Astrocyte (in vitro differentiated cells and primary cell): Measurements from ENCODE around the gene SYT7. TPM values are rescaled to one million over a fixed set of nuclear protein-coding genes. Genes with fewer than 3 reads are reported as not detected.

ENCODE experiments used
- DNase-seq: peaks from one replicate; pipeline ENCODE4 v3.0.0-alpha.2; 2010; ENCODE audit warnings: low read depth
- FAIRE-seq: peaks from 2 replicates; lab custom pipeline; 2011; peaks lifted over from hg19 to GRCh38; lab: Jason Lieb, UNC
- H2AFZ ChIP-seq: 2 replicates; pipeline ENCODE4 v1.6.0; 2012; ENCODE audit warnings: low read depth, low read length, inconsistent platforms
- H3K27ac ChIP-seq: 2 replicates; pipeline ENCODE4 v1.5.1; 2011; ENCODE audit warnings: low read depth, low read length, inconsistent platforms
- H3K27me3 ChIP-seq: 2 replicates; pipeline ENCODE4 v1.6.0; 2011; ENCODE audit warnings: low read length, inconsistent platforms; ENCODE audit not compliant: insufficient read depth
- H3K36me3 ChIP-seq: 2 replicates; pipeline ENCODE4 v1.5.1; 2011; ENCODE audit warnings: low read length, inconsistent platforms; ENCODE audit not compliant: insufficient read depth
- H3K4me1 ChIP-seq: 2 replicates; pipeline ENCODE4 v1.5.1; 2011; ENCODE audit warnings: low read length, inconsistent platforms; ENCODE audit not compliant: insufficient read depth
- H3K4me2 ChIP-seq: 2 replicates; pipeline ENCODE4 v1.6.0; 2012; ENCODE audit warnings: low read length, inconsistent platforms
- H3K4me3 ChIP-seq: 2 replicates; pipeline ENCODE4 v1.5.1; 2011; ENCODE audit warnings: low read depth, mild to moderate bottlenecking, low read length, inconsistent platforms; ENCODE audit not compliant: insufficient read depth
- H3K79me2 ChIP-seq: 2 replicates; pipeline ENCODE4 v1.6.0; 2012; ENCODE audit warnings: mild to moderate bottlenecking, low read length, inconsistent platforms; ENCODE audit not compliant: insufficient read depth
- H3K9ac ChIP-seq: 2 replicates; pipeline ENCODE4 v1.6.0; 2012; ENCODE audit warnings: mild to moderate bottlenecking, low read length, inconsistent platforms
- H3K9me3 ChIP-seq: 2 replicates; pipeline ENCODE4 v1.5.1; 2012; ENCODE audit warnings: low read depth, mild to moderate bottlenecking, low read length, inconsistent platforms; ENCODE audit not compliant: insufficient read depth
- H4K20me1 ChIP-seq: 2 replicates; pipeline ENCODE4 v1.6.0; 2012; ENCODE audit warnings: low read length, inconsistent platforms; ENCODE audit not compliant: insufficient read depth
- H3K27ac Mint-ChIP-seq: one replicate; pipeline ENCODE4 v1.8.0; 2021; ENCODE audit warnings: mild to moderate bottlenecking, mixed read lengths; ENCODE audit not compliant: unreplicated experiment
- H3K27me3 Mint-ChIP-seq: one replicate; pipeline ENCODE4 v1.8.0; 2021; ENCODE audit warnings: low read depth, mixed read lengths; ENCODE audit not compliant: unreplicated experiment
- H3K36me3 Mint-ChIP-seq: one replicate; pipeline ENCODE4 v1.8.0; 2021; ENCODE audit warnings: low read depth, mixed read lengths; ENCODE audit not compliant: unreplicated experiment
- H3K4me1 Mint-ChIP-seq: one replicate; pipeline ENCODE4 v1.8.0; 2021; ENCODE audit warnings: low read depth, mixed read lengths; ENCODE audit not compliant: unreplicated experiment
- H3K4me3 Mint-ChIP-seq: one replicate; pipeline ENCODE4 v1.8.0; 2021; ENCODE audit warnings: mild to moderate bottlenecking, moderate library complexity, mixed read lengths; ENCODE audit not compliant: unreplicated experiment
- H3K9me3 Mint-ChIP-seq: one replicate; pipeline ENCODE4 v1.8.0; 2021; ENCODE audit warnings: mild to moderate bottlenecking, mixed read lengths; ENCODE audit not compliant: unreplicated experiment
- EZH2 ChIP-seq: IDR thresholded peaks from 2 replicates; pipeline ENCODE4 v1.6.1; 2012; ENCODE audit warnings: mild to moderate bottlenecking, low read length, inconsistent platforms; ENCODE audit not compliant: insufficient read depth
- total RNA-seq: library from RNA; stranded (reverse); gene quantifications from 2 replicates; pipeline ENCODE4 v1.2.1, GENCODE V29; 2021
- TF ChIP-seq, protein P1 (sequence below): IDR thresholded peaks from 2 replicates; pipeline ENCODE4 v1.5.1; 2011; ENCODE audit warnings: low read depth, mild to moderate bottlenecking, inconsistent platforms, low read length, moderate library complexity; ENCODE audit not compliant: insufficient read depth

SYT7 gene
- total RNA-seq, 1 donor from 2014 or later: 3.7 TPM

DNA sequence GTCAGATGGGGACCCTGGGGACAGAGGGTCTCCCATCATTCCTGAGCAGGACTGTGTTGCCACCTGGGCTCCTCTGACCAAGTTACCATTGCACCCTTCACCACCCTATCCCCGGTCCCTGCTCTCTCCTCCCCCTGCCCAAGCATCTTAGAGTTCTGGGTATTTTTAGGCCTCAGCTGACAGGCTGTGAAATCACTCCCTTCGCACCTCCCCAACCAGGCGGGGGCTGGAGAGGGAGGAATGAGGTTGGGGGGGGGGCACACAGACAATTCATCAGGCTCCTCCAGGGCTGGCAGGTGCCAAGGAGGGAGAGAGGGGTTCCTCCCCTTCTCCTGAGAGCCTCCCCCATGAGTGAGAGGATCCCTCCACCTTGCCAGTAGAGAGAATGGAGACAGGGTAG, 9.0 kb downstream of the SYT7 start:
- H3K27ac ChIP-seq: no peak overlapping the region
- Mint-ChIP-seq H3K27ac (no peak overlapping the region), H3K36me3 (no peaks in the 10 kb centered on the region), H3K4me1 (peaks cover 2% of the 10 kb centered on the region), H3K9me3 (no peaks in the 10 kb centered on the region), H3K27me3 (peaks cover 77% of the 10 kb centered on the region), H3K4me3 (no peak overlapping the region)
- no peaks in the 10 kb centered on the region for H3K4me1 ChIP-seq
- no peak overlapping the region for H3K4me2 ChIP-seq
- DNase-seq (no peak), FAIRE-seq (no peak)
- peaks cover 44% of the 10 kb centered on the region for H3K27me3 ChIP-seq
- no peaks in the 10 kb centered on the region for H3K79me2 ChIP-seq
- no peak overlapping the region for H3K4me3 ChIP-seq
- H4K20me1 ChIP-seq: no peaks in the 10 kb centered on the region
- H3K9ac ChIP-seq: no peak overlapping the region
- no peak for TF ChIP-seq EZH2
- TF ChIP-seq, protein P1, sequence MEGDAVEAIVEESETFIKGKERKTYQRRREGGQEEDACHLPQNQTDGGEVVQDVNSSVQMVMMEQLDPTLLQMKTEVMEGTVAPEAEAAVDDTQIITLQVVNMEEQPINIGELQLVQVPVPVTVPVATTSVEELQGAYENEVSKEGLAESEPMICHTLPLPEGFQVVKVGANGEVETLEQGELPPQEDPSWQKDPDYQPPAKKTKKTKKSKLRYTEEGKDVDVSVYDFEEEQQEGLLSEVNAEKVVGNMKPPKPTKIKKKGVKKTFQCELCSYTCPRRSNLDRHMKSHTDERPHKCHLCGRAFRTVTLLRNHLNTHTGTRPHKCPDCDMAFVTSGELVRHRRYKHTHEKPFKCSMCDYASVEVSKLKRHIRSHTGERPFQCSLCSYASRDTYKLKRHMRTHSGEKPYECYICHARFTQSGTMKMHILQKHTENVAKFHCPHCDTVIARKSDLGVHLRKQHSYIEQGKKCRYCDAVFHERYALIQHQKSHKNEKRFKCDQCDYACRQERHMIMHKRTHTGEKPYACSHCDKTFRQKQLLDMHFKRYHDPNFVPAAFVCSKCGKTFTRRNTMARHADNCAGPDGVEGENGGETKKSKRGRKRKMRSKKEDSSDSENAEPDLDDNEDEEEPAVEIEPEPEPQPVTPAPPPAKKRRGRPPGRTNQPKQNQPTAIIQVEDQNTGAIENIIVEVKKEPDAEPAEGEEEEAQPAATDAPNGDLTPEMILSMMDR: no peak
- H2AFZ ChIP-seq: no peak overlapping the region
- no peaks in the 10 kb centered on the region for H3K9me3 ChIP-seq
- no peaks in the 10 kb centered on the region for H3K36me3 ChIP-seq

DNA sequence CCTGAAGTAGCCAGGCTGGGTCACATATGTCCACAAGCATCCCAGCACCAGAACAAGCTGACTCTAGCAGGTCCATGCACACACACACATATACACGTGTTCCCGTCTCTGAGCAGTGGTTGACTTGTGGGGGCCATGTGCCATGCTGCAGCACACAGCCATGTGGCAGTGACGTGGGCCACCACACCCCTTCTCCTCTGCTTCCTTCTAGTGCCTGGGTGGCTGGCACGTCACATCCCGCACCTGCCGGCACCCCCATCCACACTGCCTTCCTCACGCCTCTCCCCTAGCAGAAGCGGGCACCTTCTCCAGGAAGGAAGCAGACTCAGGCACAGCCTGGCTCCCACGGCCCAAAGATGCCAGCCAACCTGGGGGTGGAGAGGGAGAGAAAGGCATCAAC, 9.5 kb downstream of the SYT7 start:
- Histone ChIP-seq H3K4me2 (no peak overlapping the region), H3K79me2 (no peaks in the 10 kb centered on the region), H3K9ac (no peak overlapping the region), H3K4me1 (no peaks in the 10 kb centered on the region), H3K4me3 (no peak overlapping the region), H3K36me3 (no peaks in the 10 kb centered on the region), H3K9me3 (no peaks in the 10 kb centered on the region), H3K27me3 (peaks cover 46% of the 10 kb centered on the region), H2AFZ (no peak overlapping the region), H4K20me1 (no peaks in the 10 kb centered on the region), H3K27ac (no peak overlapping the region)
- Mint-ChIP-seq H3K27ac (no peak overlapping the region), H3K27me3 (peaks cover 78% of the 10 kb centered on the region), H3K4me3 (no peak overlapping the region), H3K36me3 (no peaks in the 10 kb centered on the region), H3K4me1 (peaks cover 2% of the 10 kb centered on the region), H3K9me3 (no peaks in the 10 kb centered on the region)
- DNase-seq (no peak), FAIRE-seq (no peak)
- no peak for TF ChIP-seq EZH2
- TF ChIP-seq, protein P1: no peak

DNA sequence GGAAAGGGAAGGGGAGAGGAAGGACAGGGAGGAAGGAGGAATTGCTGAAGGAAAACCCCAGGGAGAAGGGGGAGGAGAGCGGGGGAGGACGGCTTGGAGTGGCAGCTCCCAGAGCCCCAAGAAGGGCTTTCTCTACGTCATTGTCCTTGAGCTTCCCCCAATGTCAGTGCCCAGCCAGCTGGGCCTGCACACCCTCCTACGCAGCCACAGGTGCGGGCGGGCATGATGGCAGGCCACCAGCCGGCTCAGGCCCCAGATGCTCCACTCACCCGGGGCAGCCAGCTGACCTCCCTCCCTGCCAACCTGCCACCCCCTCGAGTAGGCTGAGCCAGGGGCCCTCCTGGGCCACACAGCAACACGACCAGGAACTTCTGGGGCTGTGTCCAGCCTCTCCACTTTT, 11.2 kb downstream of the SYT7 start:
- Mint-ChIP-seq H3K4me1 (peaks cover 2% of the 10 kb centered on the region), H3K27me3 (peaks cover 82% of the 10 kb centered on the region), H3K27ac (no peak overlapping the region), H3K36me3 (no peaks in the 10 kb centered on the region), H3K4me3 (peak overlapping the region; percentile 35), H3K9me3 (no peaks in the 10 kb centered on the region)
- H3K27me3 ChIP-seq: peaks cover 44% of the 10 kb centered on the region
- no peak overlapping the region for H3K4me3 ChIP-seq
- H4K20me1 ChIP-seq: no peaks in the 10 kb centered on the region
- H3K4me1 ChIP-seq: no peaks in the 10 kb centered on the region
- no peak overlapping the region for H3K9ac ChIP-seq
- FAIRE-seq: no peak
- H3K27ac ChIP-seq: no peak overlapping the region
- DNase-seq: no peak
- no peak overlapping the region for H3K4me2 ChIP-seq
- no peak for TF ChIP-seq EZH2
- TF ChIP-seq, protein P1: no peak
- H2AFZ ChIP-seq: no peak overlapping the region
- no peaks in the 10 kb centered on the region for H3K9me3 ChIP-seq
- no peaks in the 10 kb centered on the region for H3K79me2 ChIP-seq
- H3K36me3 ChIP-seq: no peaks in the 10 kb centered on the region
